Mesenchymal stem cell (in vitro differentiated cells and primary cell): ENCODE measurements around the gene INAFM2.

Source experiments
- DNase-seq: peaks from one replicate; pipeline ENCODE4 v3.0.0-alpha.2; 2013
- H2AFZ ChIP-seq: one replicate; pipeline ENCODE4 v1.6.1; 2013; ENCODE audit warnings: low read depth, mild to moderate bottlenecking, control low read depth, inconsistent platforms, low read length, moderate library complexity
- H2AK5ac ChIP-seq: 2 replicates; pipeline ENCODE4 v1.6.1; 2013; ENCODE audit warnings: low read length, moderate library complexity, mild to moderate bottlenecking, inconsistent platforms; ENCODE audit not compliant: severe bottlenecking
- H2BK120ac ChIP-seq: one replicate; pipeline ENCODE4 v1.6.1; 2013; ENCODE audit warnings: low read depth, mild to moderate bottlenecking, inconsistent platforms, low read length, moderate library complexity
- H2BK12ac ChIP-seq, 2 experiments: one replicate each; pipeline ENCODE4 v1.6.1; 2013; ENCODE audit warnings: inconsistent platforms in 2 of 2, low read length in 2 of 2, mild to moderate bottlenecking in 2 of 2, moderate library complexity in 2 of 2, control low read depth in 1 of 2
- H2BK15ac ChIP-seq: one replicate; pipeline ENCODE4 v1.6.1; 2013; ENCODE audit warnings: mild to moderate bottlenecking, low read depth, inconsistent platforms; ENCODE audit not compliant: poor library complexity, severe bottlenecking
- H2BK5ac ChIP-seq: 2 replicates; pipeline ENCODE4 v1.6.1; 2013; ENCODE audit warnings: low read depth, mild to moderate bottlenecking, low read length, control low read depth, inconsistent platforms; ENCODE audit not compliant: poor library complexity, severe bottlenecking
- H3K14ac ChIP-seq, 2 experiments: one replicate each; pipeline ENCODE4 v1.6.1; 2013; ENCODE audit warnings: inconsistent platforms in 2 of 2, low read length in 2 of 2, control low read depth in 1 of 2, mild to moderate bottlenecking in 1 of 2, moderate library complexity in 1 of 2
- H3K18ac ChIP-seq, 2 experiments: one replicate each; pipeline ENCODE4 v1.6.1; 2013; ENCODE audit warnings: inconsistent platforms in 2 of 2, low read length in 2 of 2, control low read depth in 1 of 2, low read depth in 1 of 2, mild to moderate bottlenecking in 1 of 2
- H3K23ac ChIP-seq, 2 experiments: one replicate each; pipeline ENCODE4 v1.6.1; 2013; ENCODE audit warnings: inconsistent platforms in 2 of 2, low read length in 2 of 2, mild to moderate bottlenecking in 2 of 2, moderate library complexity in 2 of 2, control low read depth in 1 of 2
- H3K27ac ChIP-seq: 2 replicates; pipeline ENCODE4 v1.5.1; 2013; ENCODE audit warnings: mild to moderate bottlenecking, moderate library complexity, low read length, control low read depth, inconsistent platforms; ENCODE audit not compliant: poor library complexity, severe bottlenecking
- H3K27me3 ChIP-seq, 2 experiments: 2 replicates each; pipeline versions ENCODE4 v1.6.1 to v1.7.0; 2013; ENCODE audit warnings: low read length in 2 of 2, mild to moderate bottlenecking in 2 of 2, moderate library complexity in 2 of 2, control low read depth in 1 of 2, inconsistent platforms in 1 of 2; ENCODE audit not compliant: control insufficient read depth in 1 of 2, insufficient read depth in 1 of 2
- H3K36me3 ChIP-seq, 2 experiments: 2 replicates each; pipeline versions ENCODE4 v1.6.1 to v1.7.0; 2013; ENCODE audit warnings: low read length in 2 of 2, control low read depth in 1 of 2, inconsistent platforms in 1 of 2, low read depth in 1 of 2, mild to moderate bottlenecking in 1 of 2; ENCODE audit not compliant: insufficient read depth in 2 of 2, control insufficient read depth in 1 of 2
- H3K4ac ChIP-seq, 2 experiments: one replicate each; pipeline ENCODE4 v1.6.1; 2013; ENCODE audit warnings: inconsistent platforms in 2 of 2, low read length in 2 of 2, mild to moderate bottlenecking in 2 of 2, moderate library complexity in 2 of 2, control low read depth in 1 of 2, low read depth in 1 of 2
- H3K4me1 ChIP-seq: 2 replicates; pipeline ENCODE4 v1.6.1; 2013; ENCODE audit warnings: low read depth, low read length, control low read depth; ENCODE audit not compliant: control insufficient read depth, insufficient read depth
- H3K4me2 ChIP-seq: 2 replicates; pipeline ENCODE4 v1.6.1; 2013; ENCODE audit warnings: low read length, mild to moderate bottlenecking, inconsistent platforms; ENCODE audit not compliant: poor library complexity, severe bottlenecking
- H3K4me3 ChIP-seq, 2 experiments: 2 replicates each; pipeline versions ENCODE4 v1.5.1 to v1.7.0; 2013; ENCODE audit warnings: low read length in 2 of 2, mild to moderate bottlenecking in 2 of 2, control low read depth in 1 of 2, low read depth in 1 of 2; ENCODE audit not compliant: insufficient read depth in 1 of 2
- H3K79me1 ChIP-seq: replicated peaks from 2 replicates; pipeline ENCODE4 v1.6.1; 2013; ENCODE audit warnings: mild to moderate bottlenecking, control low read depth, low read length, inconsistent platforms; ENCODE audit not compliant: poor library complexity, severe bottlenecking
- H3K9ac ChIP-seq: 2 replicates; pipeline ENCODE4 v1.7.0; 2013; ENCODE audit warnings: mild to moderate bottlenecking, low read length, moderate library complexity
- H3K9me3 ChIP-seq: 2 replicates; pipeline ENCODE4 v1.7.0; 2013; ENCODE audit warnings: mild to moderate bottlenecking, low read length; ENCODE audit not compliant: control insufficient read depth
- H4K8ac ChIP-seq: one replicate; pipeline ENCODE4 v1.6.1; 2013; ENCODE audit warnings: inconsistent platforms, mild to moderate bottlenecking, low read length, moderate library complexity
- H4K91ac ChIP-seq: one replicate; pipeline ENCODE4 v1.6.1; 2013; ENCODE audit warnings: mild to moderate bottlenecking, low read length, inconsistent platforms
- WGBS: methylation state at CpG from one replicate; pipeline ENCODE4 v1.1.7; 2013; ENCODE audit warnings: mixed read lengths; 5-methylcytosine and 5-hydroxymethylcytosine counted together

INAFM2 gene

GRCh38 chr15:40345867-40346578 lies 22.5 kb downstream of the INAFM2 start:
- 97% methylated on average over 6 of the region's 6 CpGs for WGBS
- Histone ChIP-seq H2BK12ac (peak overlapping the region in 1 of 2 experiments; percentile 38), H3K4ac (no peak overlapping the region), H3K18ac (peak overlapping the region in 1 of 2 experiments; percentile 20), H4K8ac (no peak overlapping the region), H3K4me2 (no peak overlapping the region), H3K27ac (no peak overlapping the region), H3K27me3 (peaks cover 5 to 11% of the 10 kb centered on the region in 2 experiments), H3K9me3 (no peaks in the 10 kb centered on the region), H2BK15ac (peak overlapping the region; percentile 37), H2AFZ (no peak overlapping the region), H3K4me3 (no peak overlapping the region), H3K36me3 (no peaks in the 10 kb centered on the region), H3K79me1 (no peaks in the 10 kb centered on the region), H3K14ac (no peak overlapping the region), H3K23ac (no peak overlapping the region), H2AK5ac (no peak overlapping the region), H3K9ac (no peak overlapping the region), H2BK120ac (no peak overlapping the region), H2BK5ac (no peak overlapping the region), H3K4me1 (peaks cover 24% of the 10 kb centered on the region), H4K91ac (peak overlapping the region; percentile 59)
- no peak for DNase-seq

GRCh38 chr15:40346579-40347558 lies 23.4 kb downstream of the INAFM2 start:
- Histone ChIP-seq H2BK120ac (no peak overlapping the region), H4K91ac (peak overlapping the region; percentile 9), H3K9ac (no peak overlapping the region), H3K4me1 (peaks cover 23% of the 10 kb centered on the region), H3K9me3 (no peaks in the 10 kb centered on the region), H3K36me3 (no peaks in the 10 kb centered on the region), H3K4me3 (no peak overlapping the region), H3K23ac (no peak overlapping the region), H3K27me3 (peaks cover 5 to 16% of the 10 kb centered on the region in 2 experiments), H3K14ac (no peak overlapping the region), H3K4ac (no peak overlapping the region), H3K18ac (no peak overlapping the region), H2BK12ac (no peak overlapping the region), H2AK5ac (no peak overlapping the region), H2BK5ac (no peak overlapping the region), H3K4me2 (no peak overlapping the region), H4K8ac (peak overlapping the region; percentile 5), H2BK15ac (no peak overlapping the region), H3K79me1 (no peaks in the 10 kb centered on the region), H3K27ac (no peak overlapping the region), H2AFZ (no peak overlapping the region)
- no peak for DNase-seq
- WGBS = 82% methylated on average over 15 of the region's 15 CpGs

DNA sequence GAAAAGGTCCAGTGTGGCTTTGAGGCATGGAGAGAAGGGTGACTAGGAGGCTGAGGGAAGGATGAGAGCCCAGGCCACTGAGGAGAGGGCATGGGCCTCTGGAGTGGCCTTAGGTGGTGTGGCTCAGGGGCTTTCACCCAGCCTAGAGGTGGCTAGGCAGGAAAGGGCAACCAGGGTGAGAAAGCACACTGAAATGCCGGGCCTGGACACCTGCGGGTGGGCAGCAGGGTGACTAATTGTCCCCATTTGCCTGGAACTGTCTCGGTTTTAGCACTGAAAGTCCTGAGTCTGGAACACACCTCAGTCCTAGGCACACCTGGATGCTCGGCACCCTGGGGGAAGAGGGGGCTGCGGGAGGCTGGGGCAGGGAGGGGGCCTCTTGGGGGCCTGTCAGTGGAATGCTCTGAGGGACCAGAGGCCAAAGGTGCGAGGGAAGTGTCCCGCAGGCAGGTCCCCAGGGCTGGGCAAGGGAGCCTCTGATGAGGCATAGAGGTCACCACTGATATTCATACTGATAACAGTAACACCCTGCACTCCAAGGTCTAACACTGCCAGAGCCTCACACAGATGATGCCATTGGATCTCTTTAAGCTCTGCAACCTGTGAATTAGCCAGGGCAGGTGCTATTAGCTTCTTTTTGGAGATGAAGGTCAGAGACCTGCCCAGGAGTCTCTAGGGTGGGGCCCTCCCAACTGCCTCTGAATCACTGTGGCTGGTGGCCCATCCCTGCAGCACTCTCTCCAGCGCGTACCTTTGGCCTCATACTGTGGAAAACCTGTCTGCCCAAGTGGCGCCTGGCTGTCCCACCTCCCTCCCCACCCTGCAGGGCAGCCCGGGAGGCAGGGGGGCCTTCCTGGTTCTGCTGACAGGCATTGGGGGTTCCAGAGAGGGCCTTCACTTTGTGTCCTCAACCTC lies 24.3 kb downstream of the INAFM2 start:
- WGBS = 91% methylated on average over 10 of the region's 11 CpGs
- Histone ChIP-seq H3K14ac (no peak overlapping the region), H3K27me3 (peaks cover 10 to 24% of the 10 kb centered on the region in 2 experiments), H2AFZ (no peak overlapping the region), H2AK5ac (no peak overlapping the region), H3K4me1 (peaks cover 19% of the 10 kb centered on the region), H3K18ac (no peak overlapping the region), H3K9ac (no peak overlapping the region), H4K8ac (no peak overlapping the region), H3K23ac (no peak overlapping the region), H2BK5ac (no peak overlapping the region), H3K4me2 (no peak overlapping the region), H2BK12ac (no peak overlapping the region), H3K4ac (no peak overlapping the region), H2BK120ac (no peak overlapping the region), H4K91ac (peak overlapping the region; percentile 9), H3K9me3 (no peaks in the 10 kb centered on the region), H3K4me3 (no peak overlapping the region), H2BK15ac (no peak overlapping the region), H3K36me3 (no peaks in the 10 kb centered on the region), H3K79me1 (no peaks in the 10 kb centered on the region), H3K27ac (no peak overlapping the region)
- no peak for DNase-seq
